Measurements from ENCODE around the gene BMPR2. TPM values are rescaled to one million over a fixed set of nuclear protein-coding genes. Genes with fewer than 3 reads are reported as not detected.
A peak's percentile ranks its signal among the peaks of the same experiment; 100 is the strongest.
"Not testable (repeated sequence)": the region's sequence is repeated elsewhere in the genome, so short reads cannot be mapped to it uniquely, and the experiment has no call there.

Gene BMPR2
- total and polyA plus RNA-seq, 2 of the 8 experiments (the other 6 are each of a cell fraction or from before 2014, with no cell fraction given) = 5.5 to 19.8 TPM

DNA sequence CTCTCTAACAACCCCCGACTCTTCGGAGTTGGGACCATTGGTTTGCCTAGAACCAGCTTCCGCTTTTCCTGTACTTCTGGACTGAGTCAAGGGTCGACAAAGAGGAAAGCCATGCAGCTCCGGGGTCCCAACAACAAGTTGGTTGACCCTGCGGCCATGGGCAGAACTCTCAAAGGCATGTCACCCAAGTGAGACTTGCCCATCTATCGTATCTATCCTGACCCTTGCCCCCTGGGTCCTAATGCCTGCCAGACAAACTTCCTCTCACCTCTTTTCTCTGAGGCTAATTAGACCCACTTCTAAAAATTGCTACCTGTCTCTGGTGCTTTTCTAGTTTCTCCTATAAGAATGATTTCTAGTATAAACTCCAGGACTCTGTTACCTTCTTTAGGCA lies 121.3 kb downstream of the BMPR2 start:
- CTCF ChIA-PET (ENCODE audit: partially characterized antibody); H2BK20ac ChIP-seq (ENCODE audit: low read length); H4K5ac ChIP-seq (ENCODE audit: insufficient read length, low read depth, low read length); H2AK5ac ChIP-seq (ENCODE audit: low read depth, low read length); H2AFZ ChIP-seq (ENCODE audit: low read length); H4K20me1 ChIP-seq (replicated peaks in 1 of 2; ENCODE audit: control insufficient read depth in 1 of 2, insufficient read depth in 2 of 2, low read length in 2 of 2); H3K56ac ChIP-seq (replicated peaks; ENCODE audit: insufficient read length, low read depth, low read length); H3K79me2 ChIP-seq (ENCODE audit: control insufficient read depth in 1 of 2, insufficient read depth in 2 of 2, low read length in 2 of 2); H2BK15ac ChIP-seq (ENCODE audit: low read length); H3K9me3 ChIP-seq (ENCODE audit: insufficient read depth in 2 of 2, low read depth in 1 of 2, low read length in 1 of 2); H4K91ac ChIP-seq (replicated peaks; ENCODE audit: insufficient read length, low read length); FAIRE-seq; H4K8ac ChIP-seq (ENCODE audit: extremely low read depth, insufficient read depth, low read length); H3K23me2 ChIP-seq (ENCODE audit: low read depth, low read length); H3K23ac ChIP-seq (ENCODE audit: insufficient read length); POLR2A ChIA-PET (ENCODE audit: partially characterized antibody); H3K4ac ChIP-seq (replicated peaks; ENCODE audit: insufficient read length, low read depth, low read length); H3K4me1 ChIP-seq (replicated peaks in 1 of 4; ENCODE audit: control insufficient read depth in 3 of 4, insufficient read depth in 4 of 4, low read length in 3 of 4); H2BK12ac ChIP-seq (ENCODE audit: low read depth, low read length); H3K27ac ChIP-seq (ENCODE audit: low read depth, low read length); H3K27me3 ChIP-seq (replicated peaks in 1 of 4; ENCODE audit: control insufficient read depth in 3 of 4, extremely low read depth in 1 of 4, insufficient read depth in 3 of 4, low read length in 3 of 4); H3K9ac ChIP-seq (replicated peaks in 1 of 4; ENCODE audit: extremely low read depth in 1 of 4, low read depth in 3 of 4, low read length in 3 of 4); H3K79me1 ChIP-seq (ENCODE audit: low read depth, low read length); H2BK5ac ChIP-seq (ENCODE audit: low read depth, low read length); H3K14ac ChIP-seq (ENCODE audit: insufficient read length); H2BK120ac ChIP-seq (replicated peaks; ENCODE audit: low read depth, low read length); H3K36me3 ChIP-seq (ENCODE audit: control insufficient read depth in 2 of 4, insufficient read depth in 4 of 4, low read length in 3 of 4); H3K18ac ChIP-seq (ENCODE audit: extremely low read depth, low read length); DNase-seq (ENCODE audit: low read depth in 1 of 2, low spot score in 2 of 2): not testable (repeated sequence)
- peak overlapping the region; percentile 13 to 58 (median 38); a peak in 6 of 8 replicates for H3K4me3 ChIP-seq (ENCODE audit: extremely low read depth in 1 of 4, insufficient read depth in 2 of 4, low read depth in 3 of 4, low read length in 4 of 4)
- 30% methylated on average over 7 of the region's 7 CpGs; no CpG with 5 or more reads in 1 of the 2 experiments for WGBS, 2 experiments (ENCODE audit: extremely low coverage in 1 of 2, insufficient coverage in 1 of 2, insufficient read length in 1 of 2, insufficient replicate concordance in 2 of 2, low coverage in 1 of 2, low lambda C conversion rate in 2 of 2, missing lambda C conversion rate in 1 of 2)
- peak overlapping the region; percentile 66 to 77 for H3K4me2 ChIP-seq (ENCODE audit: insufficient read depth in 1 of 2, low read depth in 2 of 2, low read length in 2 of 2)
- peak; percentile 87 for TF ChIP-seq FOSL1 (IDR thresholded peaks at IDR 0.05; ENCODE audit: insufficient read depth, low read depth, low read length)

DNA sequence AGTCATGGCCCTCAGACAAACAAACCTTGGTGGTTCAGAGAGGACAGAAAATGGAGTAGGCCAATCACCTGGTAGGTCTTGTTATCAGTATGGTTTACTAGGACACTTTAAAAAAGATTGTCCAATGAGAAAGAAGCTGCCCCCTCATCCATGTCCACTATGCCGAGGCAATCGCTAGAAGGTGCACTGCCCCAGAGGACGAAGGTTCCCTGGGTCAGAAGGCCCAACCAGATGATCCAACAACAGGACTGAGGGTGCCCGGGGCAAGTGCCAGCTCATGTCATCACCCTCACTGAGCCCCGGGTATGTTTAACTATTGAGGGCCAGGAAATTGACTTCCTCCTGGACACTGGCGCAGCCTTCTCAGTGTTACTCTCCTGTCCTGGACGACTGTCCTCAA lies 123.7 kb downstream of the BMPR2 start:
- H2BK5ac ChIP-seq (ENCODE audit: low read depth, low read length); H3K9me3 ChIP-seq (ENCODE audit: insufficient read depth in 2 of 2, low read depth in 1 of 2, low read length in 1 of 2); H2BK20ac ChIP-seq (ENCODE audit: low read length); H3K79me1 ChIP-seq (ENCODE audit: low read depth, low read length); H3K4ac ChIP-seq (replicated peaks; ENCODE audit: insufficient read length, low read depth, low read length); H3K27me3 ChIP-seq (replicated peaks in 1 of 4; ENCODE audit: control insufficient read depth in 3 of 4, extremely low read depth in 1 of 4, insufficient read depth in 3 of 4, low read length in 3 of 4); H2BK15ac ChIP-seq (ENCODE audit: low read length); H3K23me2 ChIP-seq (ENCODE audit: low read depth, low read length); H2BK12ac ChIP-seq (ENCODE audit: low read depth, low read length); FAIRE-seq; H3K9ac ChIP-seq (replicated peaks in 1 of 4; ENCODE audit: extremely low read depth in 1 of 4, low read depth in 3 of 4, low read length in 3 of 4); H3K27ac ChIP-seq (ENCODE audit: low read depth, low read length); H3K36me3 ChIP-seq (ENCODE audit: control insufficient read depth in 2 of 4, insufficient read depth in 4 of 4, low read length in 3 of 4); H3K56ac ChIP-seq (replicated peaks; ENCODE audit: insufficient read length, low read depth, low read length); H2AFZ ChIP-seq (ENCODE audit: low read length); H3K14ac ChIP-seq (ENCODE audit: insufficient read length); H3K18ac ChIP-seq (ENCODE audit: extremely low read depth, low read length); H4K20me1 ChIP-seq (replicated peaks in 1 of 2; ENCODE audit: control insufficient read depth in 1 of 2, insufficient read depth in 2 of 2, low read length in 2 of 2); DNase-seq (ENCODE audit: low read depth in 1 of 2, low spot score in 2 of 2); H4K8ac ChIP-seq (ENCODE audit: extremely low read depth, insufficient read depth, low read length); H3K79me2 ChIP-seq (ENCODE audit: control insufficient read depth in 1 of 2, insufficient read depth in 2 of 2, low read length in 2 of 2); POLR2A ChIA-PET (ENCODE audit: partially characterized antibody); H4K91ac ChIP-seq (replicated peaks; ENCODE audit: insufficient read length, low read length); H2BK120ac ChIP-seq (replicated peaks; ENCODE audit: low read depth, low read length); H3K4me3 ChIP-seq (ENCODE audit: extremely low read depth in 1 of 4, insufficient read depth in 2 of 4, low read depth in 3 of 4, low read length in 4 of 4); H3K4me1 ChIP-seq (replicated peaks in 1 of 4; ENCODE audit: control insufficient read depth in 3 of 4, insufficient read depth in 4 of 4, low read length in 3 of 4); H3K4me2 ChIP-seq (ENCODE audit: insufficient read depth in 1 of 2, low read depth in 2 of 2, low read length in 2 of 2); H4K5ac ChIP-seq (ENCODE audit: insufficient read length, low read depth, low read length); H2AK5ac ChIP-seq (ENCODE audit: low read depth, low read length); H3K23ac ChIP-seq (ENCODE audit: insufficient read length); CTCF ChIA-PET (ENCODE audit: partially characterized antibody): not testable (repeated sequence)
- WGBS, 2 experiments (ENCODE audit: extremely low coverage in 1 of 2, insufficient coverage in 1 of 2, insufficient read length in 1 of 2, insufficient replicate concordance in 2 of 2, low coverage in 1 of 2, low lambda C conversion rate in 2 of 2, missing lambda C conversion rate in 1 of 2) = 92% methylated on average over 5 of the region's 7 CpGs; no CpG with 5 or more reads in 1 of the 2 experiments
